Stimulated activated CD8-positive, alpha-beta memory T cell treated with anti-CD3 and anti-CD28 coated beads, Interleukin-4, amount 100 ng/mL, for 4 hours (primary cell): Measurements from ENCODE around the gene TFRC.
A peak's percentile ranks its signal among the peaks of the same experiment; 100 is the strongest.
"Not testable (repeated sequence)": the region's sequence is repeated elsewhere in the genome, so short reads cannot be mapped to it uniquely, and the experiment has no call there.

Source experiments
- DNase-seq, 2 donors: peaks; one replicate each; pipeline ENCODE4 v3.0.0-alpha.2; 2020; ENCODE audit warnings: low read depth in 2 of 2, low spot score in 1 of 2

Gene TFRC

GRCh38 chr3:196082619-196082971 lies 705 bp upstream of the TFRC start:
- DNase-seq: no peak

GRCh38 chr3:196081002-196081833 lies 672 bp downstream of the TFRC start:
- DNase-seq: peak; percentile 11 to 14

- DNase-seq: not testable (repeated sequence)
These were observed 1.6 kb downstream of the TFRC start for GRCh38 chr3:196080101-196080846.

DNA sequence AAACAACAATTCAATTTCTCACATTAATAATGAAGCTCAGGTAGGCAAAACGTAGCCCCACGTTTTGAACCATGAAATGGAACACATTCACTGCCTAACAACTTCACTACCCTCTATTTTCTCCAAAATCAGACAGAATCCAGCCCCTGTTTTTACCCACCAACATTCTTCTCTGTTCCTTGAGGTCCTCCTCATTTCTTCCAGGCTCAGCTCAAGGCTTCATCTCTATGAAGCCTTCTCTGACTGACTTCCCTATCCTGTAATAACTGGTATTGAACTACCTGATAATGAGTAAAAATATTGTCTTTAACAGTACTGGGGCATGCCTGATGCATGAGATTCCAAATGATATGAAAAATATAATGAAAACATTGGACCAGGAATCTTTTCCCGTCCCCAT lies 2.2 kb downstream of the TFRC start:
- no peak for DNase-seq

GRCh38 chr3:196075013-196075412 lies 6.9 kb downstream of the TFRC start:
- no peak for DNase-seq

- peak; percentile 21 to 34 for DNase-seq
These were observed 8.6 kb downstream of the TFRC start for GRCh38 chr3:196073255-196073753.

DNA sequence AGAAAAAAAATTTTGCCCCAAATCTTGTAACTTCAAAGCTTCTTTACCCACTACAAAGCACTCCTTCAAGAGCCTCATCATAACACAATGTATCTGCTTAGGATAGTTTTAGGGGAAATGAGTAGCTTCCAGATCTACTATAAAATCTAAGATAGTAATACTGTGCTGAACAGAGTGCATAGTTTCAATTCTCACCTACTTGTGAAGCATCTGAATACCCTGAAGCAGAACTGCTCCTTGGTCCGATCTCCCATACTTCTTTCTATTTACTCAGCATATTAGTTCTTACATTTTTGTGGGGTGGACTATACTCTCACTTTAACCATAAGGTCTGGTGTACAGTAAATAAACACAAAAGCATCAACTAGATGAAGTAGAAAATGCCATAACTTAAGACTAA lies 9.6 kb downstream of the TFRC start:
- DNase-seq: no peak

DNA sequence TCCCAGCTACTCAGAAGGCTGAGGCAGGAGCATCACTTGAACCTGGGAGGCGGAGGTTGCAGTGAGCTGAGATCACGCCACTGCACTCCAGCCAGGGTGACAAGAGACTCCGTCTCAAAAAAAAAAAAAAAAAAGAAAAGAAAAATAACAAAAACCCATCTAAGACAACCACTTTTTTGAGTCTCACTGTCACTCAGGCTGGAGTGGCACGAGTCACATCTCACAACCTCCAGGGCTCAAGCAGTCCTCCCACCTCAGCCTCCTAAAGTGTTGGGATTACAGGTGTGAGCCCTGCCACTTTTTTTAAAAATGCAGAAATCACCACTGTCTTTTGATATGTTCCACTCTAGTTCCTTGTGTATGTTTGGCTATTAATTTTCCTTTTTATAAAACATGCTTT lies 13.1 kb downstream of the TFRC start:
- DNase-seq: not testable (repeated sequence)

- no peak for DNase-seq
These were observed 14.5 kb downstream of the TFRC start for GRCh38 chr3:196067439-196067838.

GRCh38 chr3:196063971-196064370 lies 17.9 kb downstream of the TFRC start:
- no peak for DNase-seq

- no peak for DNase-seq
These were observed 18.4 kb downstream of the TFRC start for GRCh38 chr3:196063456-196063855.

DNA sequence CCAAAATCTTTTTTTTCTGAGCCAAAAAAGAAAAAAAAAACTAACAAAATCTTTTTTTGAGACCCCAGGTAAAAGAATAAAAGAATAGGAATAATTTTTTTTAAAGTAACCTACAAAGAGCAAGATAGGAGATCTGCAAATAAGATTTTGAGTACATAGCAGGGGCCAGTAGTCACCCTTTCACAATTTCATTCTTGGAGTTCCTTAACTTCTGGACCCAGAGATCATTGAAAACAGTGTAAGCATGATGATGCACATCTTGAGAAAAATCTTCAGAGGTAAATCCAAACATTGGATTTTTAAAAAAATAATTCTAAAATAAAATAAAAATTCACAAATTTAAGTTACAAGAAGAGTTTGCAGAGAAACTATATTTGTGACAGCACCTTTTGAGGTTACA lies 18.8 kb downstream of the TFRC start:
- DNase-seq: no peak

DNA sequence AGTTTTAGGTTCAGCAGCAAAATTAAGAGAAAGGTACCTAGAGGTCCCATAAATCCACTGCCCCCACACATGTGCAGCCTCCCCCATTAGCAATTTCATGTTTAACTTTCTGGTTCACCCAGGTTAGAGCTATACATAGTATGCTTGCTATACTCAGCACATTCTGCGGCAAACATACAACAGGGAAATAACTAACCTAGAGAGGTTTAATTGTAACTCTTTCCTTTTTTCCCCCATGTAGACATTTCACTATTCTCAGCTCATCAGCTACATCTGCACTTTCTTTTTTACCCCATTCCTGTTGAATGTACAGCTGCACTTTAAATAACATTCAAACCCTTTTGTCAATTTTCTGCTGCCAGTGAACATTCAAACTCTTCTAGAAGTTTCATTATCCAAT lies 21.1 kb downstream of the TFRC start:
- DNase-seq: no peak

DNA sequence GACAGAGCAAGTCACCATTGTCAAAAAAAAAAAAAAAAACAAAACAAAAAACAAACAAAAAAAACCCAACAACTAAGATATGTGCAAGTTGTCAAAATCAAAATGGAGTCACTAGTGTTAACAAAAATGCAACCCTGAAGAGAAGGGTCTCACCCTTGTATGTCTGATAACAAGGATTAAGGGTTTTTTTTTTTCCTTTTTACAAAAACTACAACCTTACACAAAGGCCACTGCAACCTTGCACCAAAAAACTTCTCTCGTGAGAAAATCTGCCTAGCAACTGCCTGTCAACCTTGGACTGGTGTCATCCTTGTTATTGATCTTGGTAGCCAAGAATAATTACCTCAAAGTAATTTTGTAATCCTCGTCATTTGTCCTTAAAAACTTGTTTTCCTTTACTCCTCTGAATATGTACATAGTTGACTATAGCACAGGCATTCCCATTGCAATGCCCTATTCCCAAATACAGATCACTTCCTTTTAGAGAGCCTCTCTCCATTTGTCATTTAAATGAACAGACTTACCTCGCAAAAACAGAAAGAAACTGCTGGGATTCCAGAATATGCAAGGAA lies 24.0 kb downstream of the TFRC start:
- DNase-seq: no peak

DNA sequence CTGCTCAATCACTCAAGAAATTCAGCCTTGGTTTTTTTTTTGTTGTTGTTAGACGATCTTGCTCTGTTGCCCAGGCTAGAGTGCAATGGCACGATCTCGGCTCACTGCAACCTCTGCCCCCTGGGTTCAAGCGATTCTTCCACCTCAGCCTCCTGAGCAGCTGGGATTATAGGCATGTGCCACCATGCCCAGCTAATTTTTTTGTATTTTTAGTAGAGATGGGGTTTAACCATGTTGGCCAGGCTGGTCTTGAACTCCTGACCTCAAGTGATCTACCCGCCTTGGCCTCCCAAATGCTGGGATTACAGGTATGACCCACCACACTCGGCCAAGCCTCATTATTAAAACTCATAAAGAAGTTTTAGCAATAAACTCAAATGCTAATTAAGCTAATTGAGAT lies 25.5 kb downstream of the TFRC start:
- DNase-seq: not testable (repeated sequence)

GRCh38 chr3:196055683-196056270 lies 26.1 kb downstream of the TFRC start:
- DNase-seq: no peak

- DNase-seq: no peak
These were observed 26.6 kb downstream of the TFRC start for GRCh38 chr3:196055240-196055639.

GRCh38 chr3:196054661-196055060 lies 27.2 kb downstream of the TFRC start:
- DNase-seq: no peak

GRCh38 chr3:196053487-196053886 lies 28.4 kb downstream of the TFRC start:
- DNase-seq: no peak

- DNase-seq: no peak
These were observed 30.4 kb downstream of the TFRC start for GRCh38 chr3:196051282-196052076.

DNA sequence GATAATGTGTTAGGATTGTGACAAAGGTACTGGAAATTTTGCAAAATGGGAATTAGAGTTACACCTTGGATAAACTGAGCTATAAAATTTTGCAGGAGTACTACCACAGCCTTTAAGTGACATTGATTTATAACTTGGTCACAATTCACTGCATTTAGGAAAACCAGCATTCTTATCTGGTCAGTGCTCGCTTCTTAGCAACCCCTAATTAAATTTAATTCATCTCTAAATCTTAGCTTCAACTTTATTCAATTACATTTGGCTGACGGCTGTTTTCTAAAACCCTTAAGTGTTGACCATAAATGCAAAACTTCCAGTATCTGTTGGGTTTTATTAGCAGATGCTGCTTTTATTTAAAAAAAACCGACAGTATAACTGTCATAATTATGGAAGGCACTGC lies 31.3 kb downstream of the TFRC start:
- no peak for DNase-seq
